Colonic mucosa (tissue), 4 donors: ENCODE results near the gene MMP7. TPM values are rescaled to one million over a fixed set of nuclear protein-coding genes. Genes with fewer than 3 reads are reported as not detected.

Experiments used
- DNase-seq: peaks from one replicate; pipeline ENCODE4 v3.0.0-alpha.2; 2020
- H3K27ac ChIP-seq: fragments of 200-600 bp; one replicate; pipeline ENCODE4 v1.8.0; 2021
- H3K27me3 ChIP-seq: fragments of 200-600 bp; one replicate; pipeline ENCODE4 v1.8.0; 2021
- H3K36me3 ChIP-seq: fragments of 200-600 bp; one replicate; pipeline ENCODE4 v1.8.0; 2021
- H3K4me1 ChIP-seq: fragments of 200-600 bp; one replicate; pipeline ENCODE4 v1.8.0; 2021; ENCODE audit warnings: mild to moderate bottlenecking
- H3K4me3 ChIP-seq: fragments of 200-600 bp; one replicate; pipeline ENCODE4 v1.8.0; 2021
- H3K9ac ChIP-seq, 2 donors: one replicate each; pipeline ENCODE4 v1.7.0; 2013; ENCODE audit warnings: control low read depth in 2 of 2, low read depth in 2 of 2, low read length in 2 of 2
- H3K9me3 ChIP-seq: fragments of 200-600 bp; one replicate; pipeline ENCODE4 v1.8.0; 2021
- intact Hi-C: fragments of 100-400 bp; cut with DNase I; formaldehyde crosslinking; loops from one replicate; pipeline ENCODE4 v1.14.1; 2022
- total RNA-seq, 2 donors: library from RNA; stranded (reverse); fragmentation: NEBNext Ultra II Directional in 1 of 2; extraction: Animal tissue kit (Norgen Biotek cat#: 25700) in 1 of 2; gene quantifications; one replicate each; pipeline ENCODE4 v1.2.1, GENCODE V29; 2021
- TF ChIP-seq, protein P1 (sequence below): fragments of 200-600 bp; IDR thresholded peaks from one replicate; pipeline ENCODE4 v1.8.0; 2022; ENCODE audit warnings: antibody characterized with exemption, mild to moderate bottlenecking
- donor health status: healthy.
- donor health status: DM: no; HTN: no; CAD: no.
- donor health status: DM: no; HTN: no; CAD: no.

The MMP7 gene
- total RNA-seq, 2 donors from 2014 or later, result 0.29 to 1.4 TPM

DNA sequence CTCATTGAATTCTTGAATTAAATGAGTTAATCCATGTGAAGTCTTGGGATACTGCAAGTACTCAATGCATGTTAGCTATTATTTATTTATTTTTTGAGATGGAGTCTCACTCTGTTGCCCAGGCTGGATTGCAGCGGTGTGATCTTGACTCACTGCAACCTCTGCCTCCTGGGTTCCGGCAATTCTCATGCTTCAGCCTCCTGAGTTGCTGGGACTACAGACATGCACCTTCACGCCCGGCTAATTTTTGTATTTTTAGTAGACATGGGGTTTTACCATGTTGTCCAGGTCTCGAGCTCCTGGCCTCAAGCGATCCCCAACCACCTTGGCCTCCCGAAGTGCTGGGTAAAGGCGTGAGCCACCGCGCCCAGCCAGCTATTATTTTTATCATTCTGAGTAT is 9.4 kb downstream of the MMP7 start:
- Histone ChIP-seq H3K27ac (no peak overlapping the region), H3K36me3 (no peaks in the 10 kb centered on the region), H3K9ac (no peak overlapping the region), H3K9me3 (no peaks in the 10 kb centered on the region), H3K4me1 (no peaks in the 10 kb centered on the region), H3K27me3 (no peaks in the 10 kb centered on the region), H3K4me3 (no peak overlapping the region)
- no peak for DNase-seq
- TF ChIP-seq, protein P1, sequence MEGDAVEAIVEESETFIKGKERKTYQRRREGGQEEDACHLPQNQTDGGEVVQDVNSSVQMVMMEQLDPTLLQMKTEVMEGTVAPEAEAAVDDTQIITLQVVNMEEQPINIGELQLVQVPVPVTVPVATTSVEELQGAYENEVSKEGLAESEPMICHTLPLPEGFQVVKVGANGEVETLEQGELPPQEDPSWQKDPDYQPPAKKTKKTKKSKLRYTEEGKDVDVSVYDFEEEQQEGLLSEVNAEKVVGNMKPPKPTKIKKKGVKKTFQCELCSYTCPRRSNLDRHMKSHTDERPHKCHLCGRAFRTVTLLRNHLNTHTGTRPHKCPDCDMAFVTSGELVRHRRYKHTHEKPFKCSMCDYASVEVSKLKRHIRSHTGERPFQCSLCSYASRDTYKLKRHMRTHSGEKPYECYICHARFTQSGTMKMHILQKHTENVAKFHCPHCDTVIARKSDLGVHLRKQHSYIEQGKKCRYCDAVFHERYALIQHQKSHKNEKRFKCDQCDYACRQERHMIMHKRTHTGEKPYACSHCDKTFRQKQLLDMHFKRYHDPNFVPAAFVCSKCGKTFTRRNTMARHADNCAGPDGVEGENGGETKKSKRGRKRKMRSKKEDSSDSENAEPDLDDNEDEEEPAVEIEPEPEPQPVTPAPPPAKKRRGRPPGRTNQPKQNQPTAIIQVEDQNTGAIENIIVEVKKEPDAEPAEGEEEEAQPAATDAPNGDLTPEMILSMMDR, result no peak
- intact Hi-C loops, result no loop called here

DNA sequence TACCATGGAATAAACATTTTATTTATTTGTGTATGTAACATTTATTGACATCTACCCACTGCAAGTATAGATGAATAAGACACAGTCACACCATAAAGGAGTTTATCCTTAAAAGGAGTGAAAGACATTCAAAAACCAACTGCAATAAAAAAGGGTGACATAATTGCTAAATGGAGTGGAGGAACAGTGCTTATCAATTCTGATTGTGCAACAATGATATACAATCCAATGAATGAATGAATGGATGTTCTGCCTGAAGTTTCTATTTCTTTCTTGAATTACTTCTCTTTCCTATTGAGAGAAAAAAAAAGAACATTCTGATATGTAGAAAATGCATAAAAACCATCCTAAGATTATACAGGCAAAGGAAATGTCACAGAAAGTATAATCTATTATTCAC is 10.0 kb downstream of the MMP7 start:
- Histone ChIP-seq H3K4me3 (no peak overlapping the region), H3K36me3 (no peaks in the 10 kb centered on the region), H3K4me1 (no peaks in the 10 kb centered on the region), H3K27me3 (no peaks in the 10 kb centered on the region), H3K9me3 (no peaks in the 10 kb centered on the region), H3K9ac (no peak overlapping the region), H3K27ac (no peak overlapping the region)
- no peak for DNase-seq
- TF ChIP-seq, protein P1, result no peak
- intact Hi-C loops, result no loop called here

DNA sequence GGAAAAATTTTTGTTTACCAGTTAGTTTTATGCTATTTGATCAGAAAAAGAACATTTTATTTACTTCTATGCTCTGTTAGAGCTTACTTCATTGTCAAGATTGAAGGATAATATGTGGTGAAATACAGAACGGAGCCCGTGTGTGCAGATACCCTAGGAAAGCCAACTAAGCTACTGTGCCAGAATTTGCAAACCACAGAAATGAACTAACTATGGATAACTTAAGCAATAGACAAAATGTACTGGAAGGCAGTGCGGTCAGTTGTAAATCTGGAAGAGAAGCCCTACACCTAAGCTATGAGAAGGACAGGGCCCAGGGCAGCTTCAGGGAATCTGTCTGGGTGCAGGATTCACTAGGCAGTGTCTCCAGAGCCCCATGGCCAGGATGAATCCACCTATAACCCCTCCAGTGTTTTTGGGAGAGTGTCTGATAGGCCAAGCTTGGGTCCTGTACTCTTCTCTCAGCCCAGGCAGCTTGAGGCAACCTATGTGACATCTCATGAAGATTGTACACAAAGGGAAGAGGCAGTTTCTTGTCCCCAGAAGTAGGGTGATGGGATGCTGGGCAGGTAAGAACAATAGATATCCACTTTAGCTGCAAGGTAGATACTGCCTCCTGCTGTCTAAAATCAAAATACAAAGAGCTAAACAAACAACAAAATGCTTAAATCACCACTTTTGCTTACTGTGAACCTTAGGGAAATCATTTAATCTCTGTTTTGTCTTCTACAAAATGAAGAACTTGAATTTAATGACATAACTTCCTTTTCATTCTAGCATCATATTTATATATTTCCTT is 12.1 kb downstream of the MMP7 start:
- no peaks in the 10 kb centered on the region for H3K27me3 ChIP-seq
- no peak for DNase-seq
- no peaks in the 10 kb centered on the region for H3K4me1 ChIP-seq
- no peaks in the 10 kb centered on the region for H3K36me3 ChIP-seq
- H3K4me3 ChIP-seq, result no peak overlapping the region
- H3K27ac ChIP-seq, result no peak overlapping the region
- H3K9ac ChIP-seq, result no peak overlapping the region
- TF ChIP-seq, protein P1, result no peak
- no peaks in the 10 kb centered on the region for H3K9me3 ChIP-seq
- intact Hi-C loops, result no loop called here

DNA sequence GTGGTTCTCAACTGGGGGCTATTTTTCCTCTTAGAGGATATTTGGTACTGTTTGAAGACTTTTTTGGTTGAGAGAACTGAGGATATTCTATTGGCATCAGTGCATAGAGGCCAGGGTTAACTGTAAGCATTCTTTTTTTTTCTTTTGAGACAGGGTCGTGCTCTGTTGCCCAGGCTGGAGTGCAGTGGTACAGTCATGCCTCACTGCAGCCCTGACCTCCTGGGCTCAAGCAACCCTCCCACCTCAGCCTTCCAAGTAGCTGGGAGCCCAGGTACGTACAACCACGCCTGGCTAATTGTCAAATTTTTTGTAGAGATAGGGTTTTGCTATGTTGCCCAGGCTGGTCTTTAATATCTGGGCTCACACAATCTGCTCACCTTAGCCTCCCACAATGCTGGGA is 12.9 kb downstream of the MMP7 start:
- no peaks in the 10 kb centered on the region for H3K36me3 ChIP-seq
- DNase-seq, result no peak
- intact Hi-C loops, result no loop called here
- TF ChIP-seq, protein P1, result no peak
- no peak overlapping the region for H3K9ac ChIP-seq
- no peaks in the 10 kb centered on the region for H3K4me1 ChIP-seq
- H3K27me3 ChIP-seq, result no peaks in the 10 kb centered on the region
- no peak overlapping the region for H3K27ac ChIP-seq
- no peaks in the 10 kb centered on the region for H3K9me3 ChIP-seq
- H3K4me3 ChIP-seq, result no peak overlapping the region

DNA sequence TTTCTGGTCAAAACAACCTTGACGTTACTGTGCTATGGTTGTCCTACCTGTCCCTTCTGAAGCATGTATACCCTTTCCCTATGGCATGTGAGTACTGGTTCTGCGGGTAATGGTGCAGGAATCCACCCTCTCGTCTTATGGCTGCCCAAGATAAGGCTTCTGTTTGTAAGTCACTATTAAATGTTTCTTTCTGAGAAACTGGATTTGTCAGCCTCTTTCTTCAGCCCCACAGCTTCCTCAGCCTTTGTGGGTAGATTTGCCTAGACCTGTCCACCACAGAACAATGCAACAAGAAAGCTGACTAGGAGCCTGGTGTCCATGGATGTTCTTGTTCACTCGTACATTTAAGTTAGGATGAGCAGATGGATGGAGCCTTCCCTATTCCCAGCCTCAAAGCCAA is 14.4 kb downstream of the MMP7 start:
- TF ChIP-seq, protein P1, result no peak
- no peaks in the 10 kb centered on the region for H3K27me3 ChIP-seq
- no peak overlapping the region for H3K9ac ChIP-seq
- H3K9me3 ChIP-seq, result no peaks in the 10 kb centered on the region
- intact Hi-C loops, result no loop called here
- no peak overlapping the region for H3K27ac ChIP-seq
- H3K36me3 ChIP-seq, result no peaks in the 10 kb centered on the region
- H3K4me1 ChIP-seq, result no peaks in the 10 kb centered on the region
- no peak overlapping the region for H3K4me3 ChIP-seq
- DNase-seq, result no peak
